A673 (cell line): Measurements from ENCODE around the gene AQR.

Experiments used
- CTCF ChIP-seq: fragments of 300-800, 200-600 bp; sonication (generic); conservative IDR thresholded peaks from 2 replicates; pipeline ENCODE4 v1.5.1; 2017; ENCODE audit warnings: low read depth, mild to moderate bottlenecking, antibody characterized with exemption, low read length, moderate library complexity, mixed read lengths
- EZH2 ChIP-seq: fragments of 200-600 bp; sonication (generic); IDR thresholded peaks from 2 replicates; pipeline ENCODE4 v1.6.1; 2017; ENCODE audit warnings: borderline replicate concordance, low read depth, mild to moderate bottlenecking, mixed read lengths, antibody characterized with exemption, low read length; ENCODE audit not compliant: poor library complexity, severe bottlenecking

GRCh38 chr15:34855893-34856292 is 113.6 kb downstream of the AQR start:
- TF ChIP-seq CTCF (no peak), EZH2 (no peak)
